Tibial nerve (tissue), 4 donors: ENCODE results near the gene CPNE2. TPM values are rescaled to one million over a fixed set of nuclear protein-coding genes. Genes with fewer than 3 reads are reported as not detected.
A peak's percentile ranks its signal among the peaks of the same experiment; 100 is the strongest.

Experiments used
- DNase-seq, 2 donors: peaks; one replicate each; pipeline ENCODE4 v3.0.0-alpha.2; 2019; ENCODE audit warnings: low spot score in 2 of 2
- H3K27ac ChIP-seq, 4 donors: fragments of 200-600 bp; sonication (generic) in 3 of 4; one replicate each; pipeline ENCODE4 v1.5.1; 2017 to 2019; ENCODE audit warnings: mild to moderate bottlenecking in 1 of 4
- H3K27me3 ChIP-seq, 2 donors: fragments of 200-600 bp; sonication (generic) in 1 of 2; one replicate each; pipeline versions ENCODE4 v1.5.1 to v1.6.0; 2017 to 2019
- H3K36me3 ChIP-seq, 3 donors: fragments of 200-600 bp; sonication (generic); one replicate each; pipeline ENCODE4 v1.5.1; 2018 to 2019
- H3K4me1 ChIP-seq, 4 donors: fragments of 200-600 bp; sonication (generic) in 3 of 4; one replicate each; pipeline ENCODE4 v1.5.1; 2017 to 2019
- H3K4me3 ChIP-seq, 4 donors: fragments of 200-600 bp; sonication (generic) in 3 of 4; one replicate each; pipeline ENCODE4 v1.5.1; 2017 to 2019; ENCODE audit warnings: mild to moderate bottlenecking in 1 of 4, moderate library complexity in 1 of 4
- H3K9me3 ChIP-seq, 4 donors: fragments of 200-600 bp; sonication (generic) in 3 of 4; one replicate each; pipeline ENCODE4 v1.5.1; 2017 to 2019
- CTCF ChIP-seq, 5 experiments: fragments of 200-600 bp in 3 of 5; fragments of 450-650 bp in 2 of 5; sonication (generic) in 3 of 5; IDR thresholded peaks; one replicate each; pipeline ENCODE4 v1.5.1; 2016 to 2019; ENCODE audit warnings: antibody characterized with exemption in 5 of 5, mild to moderate bottlenecking in 3 of 5, moderate library complexity in 2 of 5
- EP300 ChIP-seq, 2 donors: sonication (generic); formaldehyde crosslinking; IDR thresholded peaks; one replicate each; pipeline ENCODE4 v1.6.1; 2017; ENCODE audit warnings: antibody characterized with exemption in 2 of 2, mild to moderate bottlenecking in 1 of 2
- POLR2A ChIP-seq, 2 donors: fragments of 450-650 bp; IDR thresholded peaks; one replicate each; pipeline ENCODE4 v1.6.1; 2017; ENCODE audit warnings: antibody characterized with exemption in 2 of 2, mild to moderate bottlenecking in 2 of 2, moderate library complexity in 2 of 2
- WGBS, 2 donors: methylation state at CpG; one replicate each; pipeline ENCODE4 v1.1.5; 2018; 5-methylcytosine and 5-hydroxymethylcytosine counted together
- total RNA-seq, 4 donors: library from RNA; depleted of rRNA; stranded (reverse); fragments of >200 nt; gene quantifications; one replicate each; pipeline ENCODE4 v1.1.0, GENCODE V29; 2016

CPNE2 gene
- total RNA-seq, 4 donors from 2014 or later: 32.7 to 58.8 (median 46.0) TPM

DNA sequence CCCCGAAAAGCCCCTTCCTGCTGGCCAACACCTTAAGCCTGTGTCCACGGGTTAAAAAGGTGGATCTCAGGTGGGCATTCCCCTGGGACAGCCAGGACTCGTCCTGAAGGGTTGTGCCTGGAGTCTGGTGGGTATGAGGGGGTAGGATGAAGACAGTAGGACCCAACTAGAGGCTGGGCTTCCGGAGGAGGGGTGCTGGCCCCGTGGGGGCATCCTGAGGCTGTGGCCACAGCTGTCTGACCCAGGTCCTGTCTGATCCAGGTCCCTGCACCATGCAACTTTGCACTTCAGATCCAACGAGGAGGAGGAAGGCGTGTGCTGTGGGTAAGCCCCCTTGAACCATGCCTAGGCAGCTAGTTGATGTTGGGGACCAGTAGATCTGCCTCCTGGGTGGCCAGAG is 37.6 kb upstream of the CPNE2 start:
- WGBS, 2 donors: 62 to 69% methylated on average over 7 of the region's 7 CpGs
- Histone ChIP-seq H3K36me3 (peaks cover 0 to 83% (median 0%) of the 10 kb centered on the region in 3 donors), H3K27ac (no peak overlapping the region), H3K4me1 (no peaks in the 10 kb centered on the region), H3K9me3 (no peaks in the 10 kb centered on the region), H3K27me3 (no peaks in the 10 kb centered on the region), H3K4me3 (no peak overlapping the region)
- TF ChIP-seq CTCF (IDR thresholded peaks at IDR 0.05): no peak
- no peak for DNase-seq

GRCh38 chr16:57055671-57056070 is 36.7 kb upstream of the CPNE2 start:
- TF ChIP-seq CTCF (IDR thresholded peaks at IDR 0.05) (no peak), EP300 (IDR thresholded peaks at IDR 0.05) (no peak), POLR2A (IDR thresholded peaks at IDR 0.05) (no peak)
- H3K4me1 ChIP-seq: peaks cover 0 to 3% (median 1%) of the 10 kb centered on the region in 4 donors
- no peaks in the 10 kb centered on the region for H3K9me3 ChIP-seq
- DNase-seq: no peak
- WGBS, 2 donors: 73 to 79% methylated on average over 6 of the region's 6 CpGs
- H3K4me3 ChIP-seq: no peak overlapping the region
- no peak overlapping the region for H3K27ac ChIP-seq
- no peaks in the 10 kb centered on the region for H3K27me3 ChIP-seq
- peaks cover 0 to 74% (median 0%) of the 10 kb centered on the region in 3 donors for H3K36me3 ChIP-seq

DNA sequence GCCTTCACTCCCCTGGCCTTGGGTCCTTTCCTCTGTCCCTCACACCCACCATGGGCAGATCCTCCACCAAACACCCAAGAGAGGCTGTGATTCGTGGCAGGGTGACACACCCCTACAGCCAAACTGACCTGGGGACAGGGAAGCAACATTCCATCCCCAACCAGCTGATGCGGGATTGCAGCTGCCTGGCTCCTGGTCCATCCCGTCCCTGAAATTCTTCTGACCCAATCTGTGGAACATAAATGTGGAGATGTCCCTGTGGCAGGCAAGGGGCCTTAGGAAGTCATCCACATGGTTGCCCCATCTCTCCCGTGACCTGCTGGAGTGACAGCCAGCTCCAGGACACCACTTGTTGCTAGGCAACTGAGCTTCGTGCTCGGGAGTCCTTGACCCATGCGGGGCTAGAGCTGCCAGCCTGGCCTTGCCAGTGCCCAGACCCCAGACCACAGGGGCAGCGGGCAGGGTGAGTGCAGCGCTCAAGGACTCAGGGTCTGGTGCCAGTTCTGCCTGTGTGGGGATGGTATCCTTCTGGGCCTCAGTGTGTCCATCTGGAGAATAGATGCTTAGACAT is 34.0 kb upstream of the CPNE2 start:
- H3K27me3 ChIP-seq: no peaks in the 10 kb centered on the region
- H3K4me3 ChIP-seq: no peak overlapping the region
- no peaks in the 10 kb centered on the region for H3K9me3 ChIP-seq
- peaks cover 0 to 58% (median 0%) of the 10 kb centered on the region in 3 donors for H3K36me3 ChIP-seq
- WGBS, 2 donors: 66 to 76% methylated on average over 7 to 8 of the region's 9 CpGs
- H3K4me1 ChIP-seq: peaks cover 0 to 22% (median 10%) of the 10 kb centered on the region in 4 donors
- H3K27ac ChIP-seq: no peak overlapping the region
- DNase-seq: no peak
- TF ChIP-seq EP300 (IDR thresholded peaks at IDR 0.05) (no peak), POLR2A (IDR thresholded peaks at IDR 0.05) (no peak), CTCF (IDR thresholded peaks at IDR 0.05) (no peak)

DNA sequence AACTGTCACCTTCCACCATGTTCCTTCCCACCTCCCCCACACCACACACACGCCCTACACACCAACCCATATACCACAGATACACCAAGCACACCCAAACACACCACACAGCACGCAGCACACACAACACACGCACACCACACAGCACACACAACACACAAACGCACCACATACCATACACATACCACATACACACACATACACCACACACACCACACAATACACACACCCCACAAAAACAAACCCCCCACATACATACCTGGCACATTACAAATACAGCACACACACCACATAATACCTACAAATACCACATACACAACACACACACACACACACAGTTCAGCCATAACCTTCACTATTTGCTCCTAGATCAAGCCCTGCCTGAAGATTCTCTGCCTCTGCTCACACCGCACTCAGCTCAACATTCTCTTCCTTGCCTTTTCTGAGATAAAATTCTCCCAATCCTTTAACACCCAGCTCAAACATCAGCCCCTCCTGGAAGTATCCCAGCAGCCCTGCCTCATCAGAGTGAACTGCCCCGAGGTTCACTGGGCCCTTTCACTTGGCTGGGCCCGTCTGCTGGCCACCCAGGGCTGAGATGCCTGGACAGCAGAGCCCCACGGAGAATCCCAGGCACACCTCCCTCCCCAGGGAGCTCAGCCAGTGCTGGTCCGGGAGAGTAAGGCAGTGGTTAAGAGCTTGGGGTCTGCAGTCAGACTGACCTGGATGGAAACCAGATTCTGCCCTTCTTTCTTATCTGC is 31.9 kb upstream of the CPNE2 start:
- Histone ChIP-seq H3K4me1 (peaks cover 0 to 22% (median 10%) of the 10 kb centered on the region in 4 donors), H3K9me3 (no peaks in the 10 kb centered on the region), H3K36me3 (peaks cover 0 to 41% (median 0%) of the 10 kb centered on the region in 3 donors), H3K27me3 (no peaks in the 10 kb centered on the region), H3K4me3 (no peak overlapping the region), H3K27ac (peak overlapping the region; percentile 64 to 91 (median 82))
- 61 to 65% methylated on average over 9 of the region's 9 CpGs for WGBS, 2 donors
- TF ChIP-seq CTCF (IDR thresholded peaks at IDR 0.05): no peak
- no peak for TF ChIP-seq EP300 (IDR thresholded peaks at IDR 0.05)
- TF ChIP-seq POLR2A (IDR thresholded peaks at IDR 0.05): no peak
- no peak for DNase-seq
